Body of pancreas (tissue), 4 donors: Measurements from ENCODE around the gene CDK5RAP2.

Experiments used
- POLR2A ChIP-seq, 3 donors: fragments of 450-650 bp; IDR thresholded peaks; one replicate each; pipeline ENCODE4 v1.6.1; 2016; ENCODE audit warnings: antibody characterized with exemption in 3 of 3, mild to moderate bottlenecking in 2 of 3
- TF ChIP-seq, protein P1 (sequence below), 7 experiments: fragments of 450-650 bp in 4 of 7; fragments of 200-600 bp in 3 of 7; sonication (generic) in 3 of 7; IDR thresholded peaks; one replicate each; pipeline ENCODE4 v1.5.1; 2016 to 2019; ENCODE audit warnings: antibody characterized with exemption in 7 of 7

- TF ChIP-seq, protein P1, sequence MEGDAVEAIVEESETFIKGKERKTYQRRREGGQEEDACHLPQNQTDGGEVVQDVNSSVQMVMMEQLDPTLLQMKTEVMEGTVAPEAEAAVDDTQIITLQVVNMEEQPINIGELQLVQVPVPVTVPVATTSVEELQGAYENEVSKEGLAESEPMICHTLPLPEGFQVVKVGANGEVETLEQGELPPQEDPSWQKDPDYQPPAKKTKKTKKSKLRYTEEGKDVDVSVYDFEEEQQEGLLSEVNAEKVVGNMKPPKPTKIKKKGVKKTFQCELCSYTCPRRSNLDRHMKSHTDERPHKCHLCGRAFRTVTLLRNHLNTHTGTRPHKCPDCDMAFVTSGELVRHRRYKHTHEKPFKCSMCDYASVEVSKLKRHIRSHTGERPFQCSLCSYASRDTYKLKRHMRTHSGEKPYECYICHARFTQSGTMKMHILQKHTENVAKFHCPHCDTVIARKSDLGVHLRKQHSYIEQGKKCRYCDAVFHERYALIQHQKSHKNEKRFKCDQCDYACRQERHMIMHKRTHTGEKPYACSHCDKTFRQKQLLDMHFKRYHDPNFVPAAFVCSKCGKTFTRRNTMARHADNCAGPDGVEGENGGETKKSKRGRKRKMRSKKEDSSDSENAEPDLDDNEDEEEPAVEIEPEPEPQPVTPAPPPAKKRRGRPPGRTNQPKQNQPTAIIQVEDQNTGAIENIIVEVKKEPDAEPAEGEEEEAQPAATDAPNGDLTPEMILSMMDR (IDR thresholded peaks at IDR 0.05): no peak
- no peak for TF ChIP-seq POLR2A (IDR thresholded peaks at IDR 0.05)
These were observed 13.9 kb upstream of the CDK5RAP2 start for GRCh38 chr9:120593955-120594277.
